K562 (cell line): ENCODE data around the gene ZMYND19. TPM values are rescaled to one million over a fixed set of nuclear protein-coding genes. Genes with fewer than 3 reads are reported as not detected.
A peak's percentile ranks its signal among the peaks of the same experiment; 100 is the strongest.

ENCODE experiments used
- ZC3H11A ChIP-seq: IDR thresholded peaks from 2 replicates; pipeline ENCODE4 v1.6.1; 2012; ENCODE audit warnings: low read depth, low read length, improper control_type of control experiment
- polyA plus RNA-seq, 8 experiments: library from polyadenylated mRNA; depleted of rRNA in 4 of 8; stranded (reverse) in 5 of 8; unstranded in 3 of 8; fragments of >200 nt; fragmentation: Nextera tagmentation in 2 of 8; fragmentation: Illumina TruSeq in 1 of 8; extraction: Ambion mirVana in 2 of 8; extraction: Trizol in 1 of 8; gene quantifications; 2 replicates each; pipeline versions ENCODE4 v1.2.1 to v1.2.3, GENCODE V29; 2011 to 2014; ENCODE audit warnings: inconsistent platforms in 1 of 8, missing spikeins in 1 of 8
- total RNA-seq, 7 experiments: library from RNA; depleted of rRNA in 6 of 7; stranded (reverse); fragments of >200 nt in 6 of 7; fragmentation: Illumina TruSeq in 2 of 7; extraction: Trizol in 2 of 7; gene quantifications; 2 replicates each; pipeline versions ENCODE4 v1.2.1 to v1.2.3, GENCODE V29; 2011 to 2021; ENCODE audit warnings: low replicate concordance in 1 of 7
- TF ChIP-seq, protein P1 (sequence below), 2 experiments: fragments of 450-650 bp in 1 of 2; sonication (generic) in 1 of 2; formaldehyde crosslinking in 1 of 2; IDR thresholded peaks; 2 replicates each; pipeline versions ENCODE4 v1.7.1 to v1.9.0; 2016 to 2022; ENCODE audit warnings: inconsistent platforms in 1 of 2, mild to moderate bottlenecking in 1 of 2, missing genetic modification reagents in 1 of 2
- TF ChIP-seq, protein P2 (sequence below), 2 experiments: fragments of 450-650 bp; IDR thresholded peaks; 2 replicates each; pipeline ENCODE4 v1.6.1; 2016; ENCODE audit warnings: mild to moderate bottlenecking in 2 of 2, borderline replicate concordance in 1 of 2, low read depth in 1 of 2, moderate library complexity in 1 of 2
- TF ChIP-seq, protein P3 (sequence below): sonication (generic); formaldehyde crosslinking; IDR thresholded peaks from 2 replicates; pipeline ENCODE4 v1.8.0; 2022; ENCODE audit warnings: mild to moderate bottlenecking, missing genetic modification reagents

Gene ZMYND19
- total and polyA plus RNA-seq, 9 of the 15 experiments (the other 6 are each of a cell fraction or from before 2014, with no cell fraction given): 1.0 to 86.7 (median 44.0) TPM

DNA sequence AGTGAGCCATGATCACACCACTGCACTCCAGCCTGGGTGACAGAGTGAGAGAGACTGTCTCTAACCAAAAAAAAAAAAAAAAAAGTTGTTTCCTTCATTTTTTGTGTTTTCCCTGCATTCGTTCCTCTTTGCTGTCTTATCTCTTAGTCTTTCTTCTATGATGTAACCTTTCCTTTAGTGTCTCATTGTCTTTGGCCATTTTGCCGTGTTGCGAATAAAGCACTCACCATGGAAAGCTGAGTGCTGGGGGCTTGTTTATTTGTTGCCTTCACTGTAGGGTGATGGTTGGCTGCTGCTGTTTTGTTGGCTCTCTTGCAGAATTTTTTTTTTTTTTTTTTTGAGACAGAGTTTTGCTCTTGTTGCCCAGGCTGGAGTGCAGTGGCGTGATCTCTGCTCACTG lies 36.2 kb upstream of the ZMYND19 start (continued):
- TF ChIP-seq, protein P1, sequence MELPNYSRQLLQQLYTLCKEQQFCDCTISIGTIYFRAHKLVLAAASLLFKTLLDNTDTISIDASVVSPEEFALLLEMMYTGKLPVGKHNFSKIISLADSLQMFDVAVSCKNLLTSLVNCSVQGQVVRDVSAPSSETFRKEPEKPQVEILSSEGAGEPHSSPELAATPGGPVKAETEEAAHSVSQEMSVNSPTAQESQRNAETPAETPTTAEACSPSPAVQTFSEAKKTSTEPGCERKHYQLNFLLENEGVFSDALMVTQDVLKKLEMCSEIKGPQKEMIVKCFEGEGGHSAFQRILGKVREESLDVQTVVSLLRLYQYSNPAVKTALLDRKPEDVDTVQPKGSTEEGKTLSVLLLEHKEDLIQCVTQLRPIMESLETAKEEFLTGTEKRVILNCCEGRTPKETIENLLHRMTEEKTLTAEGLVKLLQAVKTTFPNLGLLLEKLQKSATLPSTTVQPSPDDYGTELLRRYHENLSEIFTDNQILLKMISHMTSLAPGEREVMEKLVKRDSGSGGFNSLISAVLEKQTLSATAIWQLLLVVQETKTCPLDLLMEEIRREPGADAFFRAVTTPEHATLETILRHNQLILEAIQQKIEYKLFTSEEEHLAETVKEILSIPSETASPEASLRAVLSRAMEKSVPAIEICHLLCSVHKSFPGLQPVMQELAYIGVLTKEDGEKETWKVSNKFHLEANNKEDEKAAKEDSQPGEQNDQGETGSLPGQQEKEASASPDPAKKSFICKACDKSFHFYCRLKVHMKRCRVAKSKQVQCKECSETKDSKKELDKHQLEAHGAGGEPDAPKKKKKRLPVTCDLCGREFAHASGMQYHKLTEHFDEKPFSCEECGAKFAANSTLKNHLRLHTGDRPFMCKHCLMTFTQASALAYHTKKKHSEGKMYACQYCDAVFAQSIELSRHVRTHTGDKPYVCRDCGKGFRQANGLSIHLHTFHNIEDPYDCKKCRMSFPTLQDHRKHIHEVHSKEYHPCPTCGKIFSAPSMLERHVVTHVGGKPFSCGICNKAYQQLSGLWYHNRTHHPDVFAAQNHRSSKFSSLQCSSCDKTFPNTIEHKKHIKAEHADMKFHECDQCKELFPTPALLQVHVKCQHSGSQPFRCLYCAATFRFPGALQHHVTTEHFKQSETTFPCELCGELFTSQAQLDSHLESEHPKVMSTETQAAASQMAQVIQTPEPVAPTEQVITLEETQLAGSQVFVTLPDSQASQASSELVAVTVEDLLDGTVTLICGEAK (IDR thresholded peaks at IDR 0.05): peak; percentile 81
- TF ChIP-seq, protein P1 (CRISPR knock-in tag; IDR thresholded peaks at IDR 0.05): no peak
- TF ChIP-seq, protein P2, sequence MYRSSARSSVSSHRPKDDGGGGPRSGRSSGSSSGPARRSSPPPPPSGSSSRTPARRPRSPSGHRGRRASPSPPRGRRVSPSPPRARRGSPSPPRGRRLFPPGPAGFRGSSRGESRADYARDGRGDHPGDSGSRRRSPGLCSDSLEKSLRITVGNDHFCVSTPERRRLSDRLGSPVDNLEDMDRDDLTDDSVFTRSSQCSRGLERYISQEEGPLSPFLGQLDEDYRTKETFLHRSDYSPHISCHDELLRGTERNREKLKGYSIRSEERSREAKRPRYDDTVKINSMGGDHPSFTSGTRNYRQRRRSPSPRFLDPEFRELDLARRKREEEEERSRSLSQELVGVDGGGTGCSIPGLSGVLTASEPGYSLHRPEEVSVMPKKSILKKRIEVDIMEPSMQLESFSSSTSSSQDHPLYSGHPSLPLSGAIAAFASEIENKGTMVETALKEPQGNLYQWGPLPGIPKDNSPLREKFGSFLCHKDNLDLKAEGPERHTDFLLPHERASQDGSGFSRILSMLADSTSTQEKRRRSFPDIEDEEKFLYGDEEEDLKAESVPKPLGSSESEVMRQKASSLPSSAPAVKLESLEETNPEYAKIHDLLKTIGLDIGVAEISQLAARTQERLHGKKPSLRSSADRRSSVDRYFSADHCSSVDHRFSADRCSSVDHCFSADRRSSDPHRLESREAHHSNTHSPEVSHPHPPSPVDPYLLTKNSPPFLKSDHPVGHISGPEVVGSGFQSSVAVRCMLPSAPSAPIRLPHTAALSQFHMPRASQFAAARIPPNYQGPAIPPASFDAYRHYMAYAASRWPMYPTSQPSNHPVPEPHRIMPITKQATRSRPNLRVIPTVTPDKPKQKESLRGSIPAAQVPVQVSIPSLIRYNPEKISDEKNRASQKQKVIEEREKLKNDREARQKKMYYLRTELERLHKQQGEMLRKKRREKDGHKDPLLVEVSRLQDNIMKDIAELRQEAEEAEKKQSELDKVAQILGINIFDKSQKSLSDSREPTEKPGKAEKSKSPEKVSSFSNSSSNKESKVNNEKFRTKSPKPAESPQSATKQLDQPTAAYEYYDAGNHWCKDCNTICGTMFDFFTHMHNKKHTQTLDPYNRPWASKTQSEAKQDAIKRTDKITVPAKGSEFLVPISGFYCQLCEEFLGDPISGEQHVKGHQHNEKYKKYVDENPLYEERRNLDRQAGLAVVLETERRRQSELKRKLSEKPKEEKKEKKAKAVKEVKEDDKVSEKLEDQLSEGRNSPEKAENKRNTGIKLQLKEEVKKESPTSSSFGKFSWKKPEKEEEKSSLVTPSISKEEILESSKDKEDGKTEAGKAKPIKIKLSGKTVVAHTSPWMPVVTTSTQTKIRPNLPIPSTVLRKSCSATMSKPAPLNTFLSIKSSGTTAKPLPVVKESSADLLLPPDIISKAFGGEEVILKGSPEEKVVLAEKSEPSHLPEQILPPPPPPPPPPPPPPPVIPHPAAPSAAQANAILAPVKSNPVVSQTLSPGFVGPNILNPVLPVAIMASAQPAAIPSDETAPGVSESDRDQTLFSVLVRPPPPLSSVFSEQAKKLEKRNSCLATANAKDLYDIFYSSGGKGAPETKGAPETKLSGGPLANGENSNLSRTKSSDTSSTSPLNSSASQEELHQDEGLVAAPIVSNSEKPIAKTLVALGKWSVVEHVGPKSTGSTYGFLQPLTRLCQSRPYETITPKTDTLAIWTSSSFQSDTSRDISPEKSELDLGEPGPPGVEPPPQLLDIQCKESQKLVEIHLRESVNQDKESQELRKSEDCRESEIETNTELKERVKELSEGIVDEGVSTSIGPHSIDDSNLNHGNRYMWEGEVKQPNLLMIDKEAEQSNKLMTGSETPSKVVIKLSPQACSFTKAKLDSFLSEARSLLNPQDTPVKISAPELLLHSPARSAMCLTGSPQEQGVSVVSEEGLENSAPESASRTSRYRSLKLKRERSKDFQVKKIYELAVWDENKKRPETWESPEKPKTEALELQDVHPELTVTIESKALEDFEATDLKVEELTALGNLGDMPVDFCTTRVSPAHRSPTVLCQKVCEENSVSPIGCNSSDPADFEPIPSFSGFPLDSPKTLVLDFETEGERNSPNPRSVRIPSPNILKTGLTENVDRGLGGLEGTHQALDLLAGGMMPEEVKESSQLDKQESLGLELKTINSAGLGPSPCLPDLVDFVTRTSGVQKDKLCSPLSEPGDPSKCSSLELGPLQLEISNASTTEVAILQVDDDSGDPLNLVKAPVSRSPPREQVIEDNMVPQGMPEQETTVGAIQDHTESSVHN (IDR thresholded peaks at IDR 0.05; ENCODE audit: borderline replicate concordance in 1 of 2, low read depth in 1 of 2): no peak
- no peak for TF ChIP-seq ZC3H11A
- TF ChIP-seq, protein P3, sequence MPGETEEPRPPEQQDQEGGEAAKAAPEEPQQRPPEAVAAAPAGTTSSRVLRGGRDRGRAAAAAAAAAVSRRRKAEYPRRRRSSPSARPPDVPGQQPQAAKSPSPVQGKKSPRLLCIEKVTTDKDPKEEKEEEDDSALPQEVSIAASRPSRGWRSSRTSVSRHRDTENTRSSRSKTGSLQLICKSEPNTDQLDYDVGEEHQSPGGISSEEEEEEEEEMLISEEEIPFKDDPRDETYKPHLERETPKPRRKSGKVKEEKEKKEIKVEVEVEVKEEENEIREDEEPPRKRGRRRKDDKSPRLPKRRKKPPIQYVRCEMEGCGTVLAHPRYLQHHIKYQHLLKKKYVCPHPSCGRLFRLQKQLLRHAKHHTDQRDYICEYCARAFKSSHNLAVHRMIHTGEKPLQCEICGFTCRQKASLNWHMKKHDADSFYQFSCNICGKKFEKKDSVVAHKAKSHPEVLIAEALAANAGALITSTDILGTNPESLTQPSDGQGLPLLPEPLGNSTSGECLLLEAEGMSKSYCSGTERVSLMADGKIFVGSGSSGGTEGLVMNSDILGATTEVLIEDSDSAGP (CRISPR knock-in tag): no peak
